MM.1S (cell line): ENCODE data around the gene SEPTIN8.

ENCODE experiments used
- DNase-seq: peaks from one replicate; pipeline ENCODE4 v3.0.0-alpha.2; 2015
- H2AFZ ChIP-seq: fragments of 300-600 bp; sonication (generic); 2 replicates; pipeline ENCODE4 v1.6.0; 2016; ENCODE audit warnings: antibody characterized with exemption, low read length
- H3F3A ChIP-seq: fragments of 300-600 bp; sonication (generic); 2 replicates; pipeline ENCODE4 v1.6.1; 2016; ENCODE audit warnings: mild to moderate bottlenecking, antibody characterized with exemption, low read length, moderate library complexity, mixed read lengths; ENCODE audit not compliant: insufficient read depth
- H3K27ac ChIP-seq: fragments of 300-600 bp; sonication (generic); 2 replicates; pipeline ENCODE4 v1.5.1; 2016; ENCODE audit warnings: mild to moderate bottlenecking, low read length
- H3K27me3 ChIP-seq: fragments of 300-600 bp; sonication (generic); replicated peaks from 2 replicates; pipeline ENCODE4 v1.6.0; 2016; ENCODE audit warnings: low read length; ENCODE audit not compliant: insufficient read depth
- H3K36me3 ChIP-seq: fragments of 300-600 bp; sonication (generic); replicated peaks from 2 replicates; pipeline ENCODE4 v1.6.1; 2016; ENCODE audit warnings: mild to moderate bottlenecking, low read length, mixed read lengths; ENCODE audit not compliant: insufficient read depth
- H3K4me1 ChIP-seq: fragments of 300-600 bp; sonication (generic); 2 replicates; pipeline ENCODE4 v1.6.1; 2016; ENCODE audit warnings: low read length, mixed read lengths
- H3K4me2 ChIP-seq: fragments of 300-600 bp; sonication (generic); 2 replicates; pipeline ENCODE4 v1.6.0; 2016; ENCODE audit warnings: low read depth, low read length
- H3K4me3 ChIP-seq: fragments of 300-600 bp; sonication (generic); 2 replicates; pipeline ENCODE4 v1.5.1; 2016; ENCODE audit warnings: low read length, mixed read lengths
- H3K79me2 ChIP-seq: fragments of 300-600 bp; sonication (generic); 2 replicates; pipeline ENCODE4 v1.6.1; 2016; ENCODE audit warnings: mixed run types, low read length, mixed read lengths
- H3K9ac ChIP-seq: fragments of 300-600 bp; sonication (generic); 2 replicates; pipeline ENCODE4 v1.6.1; 2016; ENCODE audit warnings: low read length, mixed read lengths
- H3K9me2 ChIP-seq: fragments of 300-600 bp; sonication (generic); replicated peaks from 2 replicates; pipeline ENCODE4 v1.6.1; 2016; ENCODE audit warnings: mild to moderate bottlenecking, low read length, mixed read lengths; ENCODE audit not compliant: insufficient read depth
- H3K9me3 ChIP-seq: fragments of 300-600 bp; sonication (generic); replicated peaks from 2 replicates; pipeline ENCODE4 v1.6.1; 2016; ENCODE audit warnings: mild to moderate bottlenecking, low read length, mixed read lengths; ENCODE audit not compliant: insufficient read depth
- H4K20me1 ChIP-seq: fragments of 300-600 bp; sonication (generic); 2 replicates; pipeline ENCODE4 v1.6.1; 2016; ENCODE audit warnings: mild to moderate bottlenecking, low read length, moderate library complexity, mixed read lengths; ENCODE audit not compliant: insufficient read depth
- CTCF ChIP-seq: fragments of 300-600 bp; sonication (generic); IDR thresholded peaks from 2 replicates; pipeline ENCODE4 v1.5.1; 2016; ENCODE audit warnings: antibody characterized with exemption, low read length, mixed read lengths
- EZH2 ChIP-seq: fragments of 300-600 bp; sonication (generic); optimal IDR thresholded peaks from 2 replicates; pipeline ENCODE3; 2017; ENCODE audit warnings: low read depth, mild to moderate bottlenecking, antibody characterized with exemption, low read length, mixed read lengths
- EZH2phosphoT487 ChIP-seq: fragments of 300-600 bp; sonication (generic); IDR thresholded peaks from 2 replicates; pipeline ENCODE4 v1.6.1; 2018; ENCODE audit warnings: antibody characterized with exemption, low read length

SEPTIN8 gene

GRCh38 chr5:132718544-132719312 is 58.3 kb downstream of the SEPTIN8 start:
- no peak overlapping the region for H3K9ac ChIP-seq
- H3F3A ChIP-seq, result no peaks in the 10 kb centered on the region
- no peak overlapping the region for H3K27ac ChIP-seq
- no peaks in the 10 kb centered on the region for H3K79me2 ChIP-seq
- H3K4me1 ChIP-seq, result no peaks in the 10 kb centered on the region
- TF ChIP-seq CTCF (no peak), EZH2 (no peak), EZH2phosphoT487 (no peak)
- no peak overlapping the region for H3K4me3 ChIP-seq
- no peaks in the 10 kb centered on the region for H4K20me1 ChIP-seq
- no peaks in the 10 kb centered on the region for H3K36me3 ChIP-seq
- no peaks in the 10 kb centered on the region for H3K9me2 ChIP-seq
- no peak for DNase-seq
- H2AFZ ChIP-seq, result no peak overlapping the region
- no peaks in the 10 kb centered on the region for H3K9me3 ChIP-seq
- H3K27me3 ChIP-seq, result no peaks in the 10 kb centered on the region
- H3K4me2 ChIP-seq, result no peak overlapping the region

- H4K20me1 ChIP-seq, result no peaks in the 10 kb centered on the region
- H3K9me3 ChIP-seq, result no peaks in the 10 kb centered on the region
- H3K4me3 ChIP-seq, result no peak overlapping the region
- no peaks in the 10 kb centered on the region for H3F3A ChIP-seq
- no peak overlapping the region for H3K4me2 ChIP-seq
- no peaks in the 10 kb centered on the region for H3K4me1 ChIP-seq
- no peak for TF ChIP-seq EZH2phosphoT487
- peak; percentile 45 for TF ChIP-seq CTCF
- TF ChIP-seq EZH2, result no peak
- no peak overlapping the region for H3K27ac ChIP-seq
- no peaks in the 10 kb centered on the region for H3K9me2 ChIP-seq
- no peaks in the 10 kb centered on the region for H3K79me2 ChIP-seq
- H3K27me3 ChIP-seq, result no peaks in the 10 kb centered on the region
- H3K36me3 ChIP-seq, result no peaks in the 10 kb centered on the region
- no peak overlapping the region for H2AFZ ChIP-seq
- DNase-seq, result peak; percentile 27
- H3K9ac ChIP-seq, result no peak overlapping the region
These were observed 62.4 kb downstream of the SEPTIN8 start for GRCh38 chr5:132714456-132715307.

GRCh38 chr5:132708645-132709044 is 68.4 kb downstream of the SEPTIN8 start:
- H3K79me2 ChIP-seq, result no peaks in the 10 kb centered on the region
- H4K20me1 ChIP-seq, result no peaks in the 10 kb centered on the region
- no peak for DNase-seq
- H3K27ac ChIP-seq, result no peak overlapping the region
- H3K4me3 ChIP-seq, result no peak overlapping the region
- no peaks in the 10 kb centered on the region for H3K36me3 ChIP-seq
- no peaks in the 10 kb centered on the region for H3K27me3 ChIP-seq
- no peak overlapping the region for H3K4me2 ChIP-seq
- H3K4me1 ChIP-seq, result no peaks in the 10 kb centered on the region
- no peaks in the 10 kb centered on the region for H3K9me3 ChIP-seq
- H3K9ac ChIP-seq, result no peak overlapping the region
- H3K9me2 ChIP-seq, result no peaks in the 10 kb centered on the region
- no peaks in the 10 kb centered on the region for H3F3A ChIP-seq
- TF ChIP-seq CTCF (no peak), EZH2 (no peak), EZH2phosphoT487 (no peak)
- H2AFZ ChIP-seq, result no peak overlapping the region
